ENCODE data around the gene TMEM108. TPM values are rescaled to one million over a fixed set of nuclear protein-coding genes. Genes with fewer than 3 reads are reported as not detected.

TMEM108 gene
- total RNA-seq, 4 donors from 2014 or later: 1.1 to 3.2 TPM; not detected in 2

- no peaks in the 10 kb centered on the region for H3K9me3 ChIP-seq
- no peaks in the 10 kb centered on the region for H3K4me1 ChIP-seq
- no peaks in the 10 kb centered on the region for H3K36me3 ChIP-seq
- intact Hi-C loops (cut with DNase I; ENCODE audit: low total_unique reads): no loop called here
- no peaks in the 10 kb centered on the region for H3K27me3 ChIP-seq
- no peak overlapping the region for H3K4me3 ChIP-seq
- no peak overlapping the region for H3K27ac ChIP-seq
- DNase-seq: no peak
- TF ChIP-seq CTCF (IDR thresholded peaks at IDR 0.05) (no peak), POLR2A (IDR thresholded peaks at IDR 0.05) (no peak)
These were observed 352.5 kb downstream of the TMEM108 start for GRCh38 chr3:133390715-133391114.

- H3K27ac ChIP-seq: no peak overlapping the region
- intact Hi-C loops (cut with DNase I; ENCODE audit: low total_unique reads): no loop called here
- no peaks in the 10 kb centered on the region for H3K36me3 ChIP-seq
- no peaks in the 10 kb centered on the region for H3K9me3 ChIP-seq
- no peak overlapping the region for H3K4me3 ChIP-seq
- TF ChIP-seq POLR2A (IDR thresholded peaks at IDR 0.05) (no peak), CTCF (IDR thresholded peaks at IDR 0.05) (no peak)
- no peak for DNase-seq
- no peaks in the 10 kb centered on the region for H3K27me3 ChIP-seq
- H3K4me1 ChIP-seq: no peaks in the 10 kb centered on the region
These were observed 355.0 kb downstream of the TMEM108 start for GRCh38 chr3:133393204-133393603.

- Histone ChIP-seq H3K4me3 (no peak overlapping the region), H3K27ac (no peak overlapping the region), H3K36me3 (no peaks in the 10 kb centered on the region), H3K9me3 (no peaks in the 10 kb centered on the region), H3K27me3 (no peaks in the 10 kb centered on the region), H3K4me1 (no peaks in the 10 kb centered on the region)
- intact Hi-C loops (cut with DNase I; ENCODE audit: low total_unique reads): no loop called here
- TF ChIP-seq CTCF (IDR thresholded peaks at IDR 0.05) (no peak), POLR2A (IDR thresholded peaks at IDR 0.05) (no peak)
- no peak for DNase-seq
These were observed 355.7 kb downstream of the TMEM108 start for GRCh38 chr3:133393691-133394474.

- H3K27ac ChIP-seq: no peak overlapping the region
- no peak for DNase-seq
- H3K4me1 ChIP-seq: no peaks in the 10 kb centered on the region
- H3K36me3 ChIP-seq: no peaks in the 10 kb centered on the region
- no peak overlapping the region for H3K4me3 ChIP-seq
- intact Hi-C loops (cut with DNase I; ENCODE audit: low total_unique reads): no loop called here
- H3K27me3 ChIP-seq: no peaks in the 10 kb centered on the region
- TF ChIP-seq CTCF (IDR thresholded peaks at IDR 0.05): no peak
- TF ChIP-seq POLR2A (IDR thresholded peaks at IDR 0.05): no peak
- H3K9me3 ChIP-seq: no peaks in the 10 kb centered on the region
These were observed 356.5 kb downstream of the TMEM108 start for GRCh38 chr3:133394561-133395311.

- no peaks in the 10 kb centered on the region for H3K4me1 ChIP-seq
- DNase-seq: no peak
- H3K27me3 ChIP-seq: no peaks in the 10 kb centered on the region
- no peaks in the 10 kb centered on the region for H3K9me3 ChIP-seq
- TF ChIP-seq CTCF (IDR thresholded peaks at IDR 0.05): no peak
- TF ChIP-seq POLR2A (IDR thresholded peaks at IDR 0.05): no peak
- no peaks in the 10 kb centered on the region for H3K36me3 ChIP-seq
- no peak overlapping the region for H3K27ac ChIP-seq
- H3K4me3 ChIP-seq: no peak overlapping the region
- intact Hi-C loops (cut with DNase I; ENCODE audit: low total_unique reads): no loop called here
These were observed 358.7 kb downstream of the TMEM108 start for GRCh38 chr3:133396906-133397305.
